ENCODE data around the gene CD4. TPM values are rescaled to one million over a fixed set of nuclear protein-coding genes. Genes with fewer than 3 reads are reported as not detected.
A peak's percentile ranks its signal among the peaks of the same experiment; 100 is the strongest.

Gene CD4
- total RNA-seq, 1 experiment from 2014 or later = not detected

GRCh38 chr12:6846316-6846869 lies 57.1 kb downstream of the CD4 start:
- Mint-ChIP-seq H3K36me3 (ENCODE audit: insufficient read depth, unreplicated experiment) (peaks cover 22% of the 10 kb centered on the region), H3K4me3 (ENCODE audit: low read depth, unreplicated experiment) (no peak overlapping the region), H3K27ac (ENCODE audit: unreplicated experiment) (no peak overlapping the region), H3K9me3 (ENCODE audit: low read depth, unreplicated experiment) (no peaks in the 10 kb centered on the region), H3K27me3 (ENCODE audit: unreplicated experiment) (peaks cover 17% of the 10 kb centered on the region), H3K4me1 (ENCODE audit: low read depth, unreplicated experiment) (peaks cover 14% of the 10 kb centered on the region)
- TF ChIP-seq CTCF (IDR thresholded peaks at IDR 0.05; ENCODE audit: unreplicated experiment) = no peak
- BruUV-seq (replicated peaks) = no TSS peak
- intact Hi-C loops (cut with micrococcal nuclease; ENCODE audit: unreplicated experiment) = no loop called here
- CTCF ChIA-PET = no interaction called here
- no peak for DNase-seq

- no peak overlapping the region for H3K4me3 Mint-ChIP-seq (ENCODE audit: low read depth, unreplicated experiment)
- H3K9me3 Mint-ChIP-seq (ENCODE audit: low read depth, unreplicated experiment) = no peaks in the 10 kb centered on the region
- no peak overlapping the region for H3K27ac Mint-ChIP-seq (ENCODE audit: unreplicated experiment)
- intact Hi-C loops (cut with micrococcal nuclease; ENCODE audit: unreplicated experiment) = no loop called here
- no TSS peak for BruUV-seq (replicated peaks)
- TF ChIP-seq CTCF (IDR thresholded peaks at IDR 0.05; ENCODE audit: unreplicated experiment) = no peak
- peaks cover 11% of the 10 kb centered on the region for H3K27me3 Mint-ChIP-seq (ENCODE audit: unreplicated experiment)
- peaks cover 14% of the 10 kb centered on the region for H3K4me1 Mint-ChIP-seq (ENCODE audit: low read depth, unreplicated experiment)
- no peak for DNase-seq
- CTCF ChIA-PET = no interaction called here
- H3K36me3 Mint-ChIP-seq (ENCODE audit: insufficient read depth, unreplicated experiment) = peaks cover 35% of the 10 kb centered on the region
These were observed 58.3 kb downstream of the CD4 start for GRCh38 chr12:6847676-6848075.

GRCh38 chr12:6849427-6849826 lies 60.1 kb downstream of the CD4 start:
- Mint-ChIP-seq H3K4me1 (ENCODE audit: low read depth, unreplicated experiment) (peaks cover 26% of the 10 kb centered on the region), H3K27ac (ENCODE audit: unreplicated experiment) (no peak overlapping the region), H3K4me3 (ENCODE audit: low read depth, unreplicated experiment) (peak overlapping the region; percentile 94), H3K27me3 (ENCODE audit: unreplicated experiment) (no peaks in the 10 kb centered on the region), H3K36me3 (ENCODE audit: insufficient read depth, unreplicated experiment) (peaks cover 49% of the 10 kb centered on the region), H3K9me3 (ENCODE audit: low read depth, unreplicated experiment) (no peaks in the 10 kb centered on the region)
- CTCF ChIA-PET = no interaction called here
- no peak for DNase-seq
- TF ChIP-seq CTCF (IDR thresholded peaks at IDR 0.05; ENCODE audit: unreplicated experiment) = no peak
- no TSS peak for BruUV-seq (replicated peaks)
- intact Hi-C loops (cut with micrococcal nuclease; ENCODE audit: unreplicated experiment) = no loop called here

- no peak for TF ChIP-seq CTCF (IDR thresholded peaks at IDR 0.05; ENCODE audit: unreplicated experiment)
These were observed 60.7 kb downstream of the CD4 start for GRCh38 chr12:6849976-6850560.

More at GRCh38 chr12:6849976-6850560, 60.7 kb downstream of the CD4 start:
- peaks cover 49% of the 10 kb centered on the region for H3K36me3 Mint-ChIP-seq (ENCODE audit: insufficient read depth, unreplicated experiment)
- H3K9me3 Mint-ChIP-seq (ENCODE audit: low read depth, unreplicated experiment) = no peaks in the 10 kb centered on the region
- H3K27ac Mint-ChIP-seq (ENCODE audit: unreplicated experiment) = peak overlapping the region; percentile 89
- no peak for DNase-seq
- H3K4me1 Mint-ChIP-seq (ENCODE audit: low read depth, unreplicated experiment) = peaks cover 27% of the 10 kb centered on the region
- H3K4me3 Mint-ChIP-seq (ENCODE audit: low read depth, unreplicated experiment) = peak overlapping the region; percentile 94
- CTCF ChIA-PET = interaction anchor here (2.7 to 2.8 kb wide), 2 partner anchors 10 to 16 kb away, joined by 8 to 10 read pairs; partner anchors contain the start of gene GNB3
- BruUV-seq (replicated peaks) = no TSS peak
- H3K27me3 Mint-ChIP-seq (ENCODE audit: unreplicated experiment) = no peaks in the 10 kb centered on the region
- intact Hi-C loops (cut with micrococcal nuclease; ENCODE audit: unreplicated experiment) = no loop called here

All from Calu3 (cell line).